Measurements from ENCODE around the gene MKLN1.

The MKLN1 gene

GRCh38 chr7:131326576-131326975 lies 1.1 kb upstream of the MKLN1 start:
- TF ChIP-seq POU6F1 (CRISPR knock-in tag; IDR thresholded peaks at IDR 0.05; ENCODE audit: borderline replicate concordance, low read depth) (no peak), ZNF70 (CRISPR knock-in tag; IDR thresholded peaks at IDR 0.05) (no peak), PATZ1 (CRISPR knock-in tag; IDR thresholded peaks at IDR 0.05; ENCODE audit: borderline replicate concordance) (no peak), PPARA (CRISPR knock-in tag; IDR thresholded peaks at IDR 0.05; ENCODE audit: borderline replicate concordance) (no peak), ARNTL (CRISPR knock-in tag; IDR thresholded peaks at IDR 0.05; ENCODE audit: borderline replicate concordance, low read depth) (no peak), ISL1 (CRISPR knock-in tag; IDR thresholded peaks at IDR 0.05) (no peak), ZC3H10 (CRISPR knock-in tag; IDR thresholded peaks at IDR 0.05) (no peak), OSR1 (CRISPR knock-in tag; IDR thresholded peaks at IDR 0.05) (no peak), ZNF565 (CRISPR knock-in tag; conservative IDR thresholded peaks at IDR 0.05; ENCODE audit: low read depth) (no peak), TSHZ2 (CRISPR knock-in tag; IDR thresholded peaks at IDR 0.05) (no peak), BACH2 (CRISPR knock-in tag; IDR thresholded peaks at IDR 0.05; ENCODE audit: borderline replicate concordance) (no peak), CSRNP3 (CRISPR knock-in tag; IDR thresholded peaks at IDR 0.05) (no peak), GLIS3 (CRISPR knock-in tag; IDR thresholded peaks at IDR 0.05) (no peak), ZNF8 (CRISPR knock-in tag; IDR thresholded peaks at IDR 0.05) (no peak), ZFP30 (CRISPR knock-in tag; IDR thresholded peaks at IDR 0.05) (no peak), TOX (CRISPR knock-in tag; IDR thresholded peaks at IDR 0.05; ENCODE audit: borderline replicate concordance) (no peak)
- no peak for ATAC-seq

GRCh38 chr7:131327049-131327625 lies 539 bp upstream of the MKLN1 start:
- TF ChIP-seq ZNF70 (CRISPR knock-in tag; IDR thresholded peaks at IDR 0.05) = no peak
- TF ChIP-seq ZNF565 (CRISPR knock-in tag; conservative IDR thresholded peaks at IDR 0.05; ENCODE audit: low read depth) = no peak
- TF ChIP-seq POU6F1 (CRISPR knock-in tag; IDR thresholded peaks at IDR 0.05; ENCODE audit: borderline replicate concordance, low read depth) = no peak
- no peak for TF ChIP-seq SNAI2 (CRISPR knock-in tag; IDR thresholded peaks at IDR 0.05)
- no peak for TF ChIP-seq BACH2 (CRISPR knock-in tag; IDR thresholded peaks at IDR 0.05; ENCODE audit: borderline replicate concordance)
- no peak for TF ChIP-seq CSRNP3 (CRISPR knock-in tag; IDR thresholded peaks at IDR 0.05)
- no peak for TF ChIP-seq ZFP3 (CRISPR knock-in tag; IDR thresholded peaks at IDR 0.05)
- TF ChIP-seq ESRRG (CRISPR knock-in tag; IDR thresholded peaks at IDR 0.05) = no peak
- no peak for TF ChIP-seq TCF4 (CRISPR knock-in tag; IDR thresholded peaks at IDR 0.05; ENCODE audit: borderline replicate concordance)
- TF ChIP-seq ZNF8 (CRISPR knock-in tag; IDR thresholded peaks at IDR 0.05) = no peak
- no peak for TF ChIP-seq ISL1 (CRISPR knock-in tag; IDR thresholded peaks at IDR 0.05)
- no peak for TF ChIP-seq ARNTL (CRISPR knock-in tag; IDR thresholded peaks at IDR 0.05; ENCODE audit: borderline replicate concordance, low read depth)
- no peak for TF ChIP-seq RARB (CRISPR knock-in tag; IDR thresholded peaks at IDR 0.05)
- no peak for TF ChIP-seq ZFP30 (CRISPR knock-in tag; IDR thresholded peaks at IDR 0.05)
- TF ChIP-seq ZC3H10 (CRISPR knock-in tag; IDR thresholded peaks at IDR 0.05) = no peak
- TF ChIP-seq GLIS3 (CRISPR knock-in tag; IDR thresholded peaks at IDR 0.05) = no peak
- TF ChIP-seq TSHZ2 (CRISPR knock-in tag; IDR thresholded peaks at IDR 0.05) = no peak

More at GRCh38 chr7:131327049-131327625, 539 bp upstream of the MKLN1 start:
- ATAC-seq = peak; percentile 77

All from SK-N-SH treated with all-trans-retinoic acid at 6 μM for 48 hours (cell line).